Peyer's patch (tissue), 4 donors: ENCODE measurements around the gene C17orf67.

Experiments
- CTCF ChIP-seq, 6 experiments: fragments of 450-650 bp in 4 of 6; fragments of 200-600 bp in 2 of 6; sonication (generic) in 1 of 6; IDR thresholded peaks; one replicate each; pipeline ENCODE4 v1.5.1; 2017 to 2019; ENCODE audit warnings: antibody characterized with exemption in 6 of 6, mild to moderate bottlenecking in 3 of 6, moderate library complexity in 1 of 6
- POLR2A ChIP-seq, 2 donors: fragments of 450-650 bp; IDR thresholded peaks; one replicate each; pipeline ENCODE4 v1.5.1; 2017; ENCODE audit warnings: antibody characterized with exemption in 2 of 2, mild to moderate bottlenecking in 2 of 2, moderate library complexity in 2 of 2

- TF ChIP-seq CTCF (IDR thresholded peaks at IDR 0.05) = no peak
- TF ChIP-seq POLR2A (IDR thresholded peaks at IDR 0.05) = no peak
Observed at GRCh38 chr17:56806949-56807348, 26.8 kb downstream of the C17orf67 start.
